Fibroblast of lung (primary cell): Measurements from ENCODE around the gene CADPS.

Source experiments
- EZH2 ChIP-seq: IDR thresholded peaks from 2 replicates; pipeline ENCODE4 v1.5.1; 2012; ENCODE audit warnings: low read length, control low read depth, mild to moderate bottlenecking; ENCODE audit errors: missing control alignments
- TF ChIP-seq, protein P1 (sequence below), 2 donors: IDR thresholded peaks in 1 of 2; conservative IDR thresholded peaks in 1 of 2; 1 replicate in 1 of 2; 2 replicates in 1 of 2; pipeline ENCODE4 v1.5.1; 2011 to 2012; ENCODE audit warnings: low read length in 2 of 2, control low read depth in 1 of 2, inconsistent platforms in 1 of 2, low read depth in 1 of 2, mild to moderate bottlenecking in 1 of 2

DNA sequence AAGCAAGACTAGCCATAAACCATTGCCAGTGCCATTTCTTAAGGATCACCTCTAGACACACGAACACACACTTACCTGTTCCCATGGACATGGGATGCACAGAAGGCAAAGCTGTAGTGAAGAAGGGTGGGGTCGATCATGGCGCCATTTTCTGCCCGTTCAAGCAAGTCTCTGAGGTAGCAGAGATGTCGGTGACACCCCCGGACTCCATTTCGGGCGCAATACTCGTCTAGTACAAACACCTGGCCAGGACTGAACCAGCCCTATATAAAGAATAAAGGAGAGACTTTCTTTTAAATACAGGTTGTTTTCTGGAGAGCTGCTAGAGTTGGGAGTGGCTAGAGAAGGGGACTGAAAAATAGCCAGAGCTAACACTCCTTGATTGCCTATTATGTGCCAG lies 342.4 kb downstream of the CADPS start:
- no peak for TF ChIP-seq EZH2
- TF ChIP-seq, protein P1, sequence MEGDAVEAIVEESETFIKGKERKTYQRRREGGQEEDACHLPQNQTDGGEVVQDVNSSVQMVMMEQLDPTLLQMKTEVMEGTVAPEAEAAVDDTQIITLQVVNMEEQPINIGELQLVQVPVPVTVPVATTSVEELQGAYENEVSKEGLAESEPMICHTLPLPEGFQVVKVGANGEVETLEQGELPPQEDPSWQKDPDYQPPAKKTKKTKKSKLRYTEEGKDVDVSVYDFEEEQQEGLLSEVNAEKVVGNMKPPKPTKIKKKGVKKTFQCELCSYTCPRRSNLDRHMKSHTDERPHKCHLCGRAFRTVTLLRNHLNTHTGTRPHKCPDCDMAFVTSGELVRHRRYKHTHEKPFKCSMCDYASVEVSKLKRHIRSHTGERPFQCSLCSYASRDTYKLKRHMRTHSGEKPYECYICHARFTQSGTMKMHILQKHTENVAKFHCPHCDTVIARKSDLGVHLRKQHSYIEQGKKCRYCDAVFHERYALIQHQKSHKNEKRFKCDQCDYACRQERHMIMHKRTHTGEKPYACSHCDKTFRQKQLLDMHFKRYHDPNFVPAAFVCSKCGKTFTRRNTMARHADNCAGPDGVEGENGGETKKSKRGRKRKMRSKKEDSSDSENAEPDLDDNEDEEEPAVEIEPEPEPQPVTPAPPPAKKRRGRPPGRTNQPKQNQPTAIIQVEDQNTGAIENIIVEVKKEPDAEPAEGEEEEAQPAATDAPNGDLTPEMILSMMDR (conservative IDR thresholded peaks at IDR 0.05 in 1 of 2, IDR thresholded peaks at IDR 0.05 in 1 of 2; ENCODE audit: low read depth in 1 of 2, low read length in 2 of 2): no peak
